Stimulated activated effector memory CD8-positive, alpha-beta T cell treated with anti-CD3 and anti-CD28 coated beads, Interleukin-12 subunit alpha, Interleukin-12 subunit beta, amount 100 ng/mL, for 72 hours (primary cell): Measurements from ENCODE around the gene BRAT1.

Experiments used
- ATAC-seq: fragments of 150-1000 bp; cut with Tn5 transposase; 2 replicates; pipeline ENCODE4 v1.10.0; 2021
- DNase-seq, 2 donors: peaks; one replicate each; pipeline ENCODE4 v3.0.0; 2021 to 2022; ENCODE audit warnings: low spot score in 2 of 2
- H3K27ac Mint-ChIP-seq: one replicate; pipeline ENCODE4 v1.8.0; 2022; ENCODE audit warnings: mild to moderate bottlenecking, mixed read lengths
- H3K36me3 Mint-ChIP-seq: one replicate; pipeline ENCODE4 v1.8.0; 2022; ENCODE audit warnings: mild to moderate bottlenecking, mixed read lengths
- H3K4me1 Mint-ChIP-seq: one replicate; pipeline ENCODE4 v1.8.0; 2022; ENCODE audit warnings: mixed read lengths
- H3K4me3 Mint-ChIP-seq: one replicate; pipeline ENCODE4 v1.8.0; 2022; ENCODE audit warnings: mild to moderate bottlenecking, mixed read lengths
- H3K9me3 Mint-ChIP-seq: one replicate; pipeline ENCODE4 v1.8.0; 2022; ENCODE audit warnings: mixed read lengths

The BRAT1 gene

GRCh38 chr7:2496375-2496774 lies 58.9 kb downstream of the BRAT1 start:
- peaks cover 6% of the 10 kb centered on the region for H3K4me1 Mint-ChIP-seq
- H3K9me3 Mint-ChIP-seq = peaks cover 3% of the 10 kb centered on the region
- DNase-seq = no peak
- no peak overlapping the region for H3K27ac Mint-ChIP-seq
- H3K36me3 Mint-ChIP-seq = no peaks in the 10 kb centered on the region
- no peak for ATAC-seq
- H3K4me3 Mint-ChIP-seq = no peak overlapping the region

GRCh38 chr7:2495418-2496299 lies 59.7 kb downstream of the BRAT1 start:
- Mint-ChIP-seq H3K9me3 (peaks cover 3% of the 10 kb centered on the region), H3K27ac (no peak overlapping the region), H3K36me3 (no peaks in the 10 kb centered on the region), H3K4me3 (no peak overlapping the region), H3K4me1 (peaks cover 6% of the 10 kb centered on the region)
- no peak for ATAC-seq
- DNase-seq = no peak

DNA sequence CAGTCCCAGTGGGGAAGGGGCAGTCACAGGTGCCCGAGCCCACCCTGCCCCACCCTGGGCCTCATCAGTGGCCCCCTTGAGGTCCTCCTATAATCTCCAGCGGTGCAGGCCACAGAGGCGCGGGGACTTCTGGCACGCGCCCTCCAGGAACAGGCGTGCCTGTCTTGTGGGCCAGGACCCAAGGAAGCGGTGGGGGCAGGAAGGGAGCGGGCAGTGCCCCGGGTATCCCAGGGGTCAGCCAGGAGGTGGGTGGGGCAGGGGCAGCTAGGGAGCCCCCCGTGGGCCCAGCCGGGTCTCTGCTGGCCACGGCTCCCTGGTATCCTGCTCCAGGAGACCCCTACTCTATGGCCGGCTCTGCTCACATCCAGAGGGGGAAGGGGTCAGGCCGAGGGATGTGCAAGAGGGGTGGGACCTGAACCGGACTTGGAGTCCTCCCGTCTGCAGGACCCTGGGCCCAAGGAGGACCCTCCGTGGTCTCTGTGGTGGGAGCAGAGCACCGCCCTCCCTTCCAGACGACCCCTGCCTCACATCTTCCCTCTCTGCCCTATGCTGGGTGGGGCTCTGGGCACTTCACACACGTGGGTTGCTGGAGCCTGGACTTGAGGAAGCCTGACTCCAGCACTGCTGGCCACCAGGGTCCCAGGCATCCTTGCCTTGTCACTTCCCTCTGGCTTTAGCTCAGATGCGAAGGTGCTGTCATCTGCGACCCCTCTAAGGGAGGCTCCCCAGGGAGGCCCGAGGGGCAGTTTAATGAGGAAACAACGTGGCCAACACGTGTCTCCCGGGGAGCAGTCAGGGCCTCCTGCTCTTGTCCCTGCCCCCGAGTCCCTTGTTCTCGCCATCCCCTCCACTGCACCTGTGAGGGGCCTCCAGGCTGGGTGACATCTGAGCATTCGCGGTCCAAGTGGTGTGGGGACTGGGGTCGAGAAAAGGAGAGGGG lies 60.9 kb downstream of the BRAT1 start:
- Mint-ChIP-seq H3K9me3 (peaks cover 3% of the 10 kb centered on the region), H3K36me3 (no peaks in the 10 kb centered on the region), H3K4me1 (peaks cover 9% of the 10 kb centered on the region), H3K27ac (no peak overlapping the region), H3K4me3 (no peak overlapping the region)
- DNase-seq = no peak
- no peak for ATAC-seq

DNA sequence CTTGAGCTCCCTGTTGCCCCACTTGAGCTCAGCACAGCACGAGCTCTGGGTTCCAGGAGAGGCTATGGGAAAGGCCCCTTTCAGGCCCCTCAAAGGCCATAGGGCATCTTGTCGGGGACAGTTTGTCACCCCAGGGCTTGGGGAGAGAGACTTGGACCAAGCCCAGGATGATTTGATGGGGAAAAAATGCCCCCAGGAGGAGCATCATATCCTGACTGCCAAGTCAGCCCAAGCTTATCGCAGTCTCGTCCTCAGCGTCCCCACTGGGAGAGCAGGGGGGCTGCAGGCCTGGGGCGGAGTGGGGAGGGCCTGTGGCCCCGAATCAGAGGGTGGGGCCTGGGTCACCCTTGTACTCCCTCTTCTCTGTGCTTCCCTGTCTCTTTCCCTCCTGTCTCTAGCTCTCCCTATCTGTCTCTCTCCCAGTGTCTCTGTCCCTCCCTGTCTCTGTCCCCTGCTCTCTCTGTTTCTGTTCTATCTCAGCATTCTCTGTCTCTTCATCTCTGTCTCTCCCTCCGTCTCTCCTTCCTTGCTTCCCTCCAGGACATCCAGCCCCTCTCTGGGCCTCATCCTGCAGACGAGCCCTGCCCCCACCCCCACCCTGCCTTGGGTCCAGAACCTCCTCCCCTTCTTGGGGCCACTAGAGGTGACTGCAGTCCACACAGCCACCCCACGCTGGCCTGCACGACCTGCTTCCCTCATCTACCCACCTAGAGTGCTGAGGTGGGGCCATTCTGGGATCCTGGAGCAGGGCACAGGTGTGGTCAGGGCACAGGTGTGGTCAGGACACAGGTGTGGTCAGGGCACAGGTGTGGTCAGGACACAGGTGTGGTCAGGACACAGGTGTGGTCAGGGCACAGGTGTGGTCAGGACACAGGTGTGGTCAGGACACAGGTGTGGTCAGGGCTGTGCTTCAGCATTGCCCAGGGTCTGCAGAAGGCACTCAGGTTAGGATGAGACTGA lies 61.8 kb downstream of the BRAT1 start:
- Mint-ChIP-seq H3K4me1 (peaks cover 19% of the 10 kb centered on the region), H3K27ac (no peak overlapping the region), H3K36me3 (no peaks in the 10 kb centered on the region), H3K4me3 (no peak overlapping the region), H3K9me3 (peaks cover 3% of the 10 kb centered on the region)
- no peak for ATAC-seq
- no peak for DNase-seq

GRCh38 chr7:2492038-2492437 lies 63.3 kb downstream of the BRAT1 start:
- Mint-ChIP-seq H3K36me3 (no peaks in the 10 kb centered on the region), H3K4me3 (no peak overlapping the region), H3K27ac (peak overlapping the region; percentile 53), H3K9me3 (peaks cover 3% of the 10 kb centered on the region), H3K4me1 (peaks cover 20% of the 10 kb centered on the region)
- DNase-seq = no peak
- no peak for ATAC-seq

DNA sequence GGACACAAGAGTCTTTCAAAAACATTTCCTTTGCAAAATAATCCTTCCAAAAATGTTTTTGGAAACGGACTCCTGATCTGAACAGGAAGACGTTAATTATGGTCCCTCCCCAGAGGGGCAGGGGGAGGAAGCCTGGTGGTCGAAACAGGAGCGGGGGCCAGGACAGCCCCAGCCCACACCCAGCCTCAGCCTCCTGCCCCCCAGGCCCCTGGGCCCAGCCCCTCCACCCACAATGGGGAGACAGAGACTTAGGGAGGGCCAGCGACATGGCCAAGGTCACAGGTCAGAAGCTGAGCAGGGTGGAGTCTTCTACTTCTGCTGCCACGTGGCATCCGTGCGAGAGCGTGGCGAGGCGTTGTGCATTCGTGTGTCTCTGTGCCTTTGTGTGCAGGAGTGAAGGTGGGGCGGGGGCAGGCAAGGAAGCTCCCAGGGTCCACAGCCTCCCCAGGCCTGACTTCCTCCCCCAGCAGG lies 65.1 kb downstream of the BRAT1 start:
- ATAC-seq (no peak), DNase-seq (no peak)
- peaks cover 3% of the 10 kb centered on the region for H3K9me3 Mint-ChIP-seq
- H3K36me3 Mint-ChIP-seq = no peaks in the 10 kb centered on the region
- no peak overlapping the region for H3K4me3 Mint-ChIP-seq
- H3K27ac Mint-ChIP-seq = no peak overlapping the region
- H3K4me1 Mint-ChIP-seq = peaks cover 20% of the 10 kb centered on the region

- Mint-ChIP-seq H3K36me3 (no peaks in the 10 kb centered on the region), H3K4me1 (peaks cover 20% of the 10 kb centered on the region), H3K4me3 (no peak overlapping the region), H3K9me3 (peaks cover 3% of the 10 kb centered on the region), H3K27ac (no peak overlapping the region)
- ATAC-seq (no peak), DNase-seq (no peak)
Observed at GRCh38 chr7:2488681-2489080, 66.6 kb downstream of the BRAT1 start.

DNA sequence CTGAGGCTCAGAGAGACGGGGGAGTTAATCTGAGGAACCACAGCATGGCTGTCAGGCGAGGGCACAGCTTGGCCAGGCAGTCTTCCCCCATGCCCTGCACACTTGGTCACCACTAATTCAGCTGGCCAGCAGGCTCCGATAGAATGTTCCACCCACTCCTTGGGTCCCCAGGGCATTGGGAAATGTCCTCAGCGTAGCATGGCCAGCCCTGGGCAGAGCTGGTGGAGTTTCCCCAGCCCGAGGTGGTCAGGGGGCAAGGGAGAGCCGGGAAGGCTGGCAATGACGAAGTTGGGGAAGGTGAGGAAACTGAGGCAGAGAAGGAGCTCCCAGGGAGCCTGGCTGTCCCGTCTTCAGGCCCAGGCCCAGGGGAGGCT lies 67.1 kb downstream of the BRAT1 start:
- no peak for DNase-seq
- no peak for ATAC-seq
- H3K4me1 Mint-ChIP-seq = peaks cover 20% of the 10 kb centered on the region
- H3K9me3 Mint-ChIP-seq = peaks cover 3% of the 10 kb centered on the region
- H3K36me3 Mint-ChIP-seq = no peaks in the 10 kb centered on the region
- H3K27ac Mint-ChIP-seq = peak overlapping the region; percentile 63
- no peak overlapping the region for H3K4me3 Mint-ChIP-seq
